Measurements from ENCODE around the gene LRSAM1. TPM values are rescaled to one million over a fixed set of nuclear protein-coding genes. Genes with fewer than 3 reads are reported as not detected.

Gene LRSAM1
- total and polyA plus RNA-seq, 9 of the 15 experiments (the other 6 are each of a cell fraction or from before 2014, with no cell fraction given): 0.07 to 16.2 (median 4.7) TPM

- TF ChIP-seq CTCF (IDR thresholded peaks at IDR 0.05 in 2 of 3, conservative IDR thresholded peaks at IDR 0.05 in 1 of 3; ENCODE audit: insufficient read depth in 2 of 3, low read depth in 1 of 3, low read length in 3 of 3) (no peak), ZBTB49 (CRISPR knock-in tag; IDR thresholded peaks at IDR 0.05; ENCODE audit: borderline replicate concordance) (no peak), ESRRB (CRISPR knock-in tag; IDR thresholded peaks at IDR 0.05; ENCODE audit: borderline replicate concordance) (no peak), ZNF586 (CRISPR knock-in tag; conservative IDR thresholded peaks at IDR 0.05) (no peak), ZKSCAN1 (IDR thresholded peaks at IDR 0.05; ENCODE audit: low read depth, low read length) (no peak), RBM22 (IDR thresholded peaks at IDR 0.05; ENCODE audit: low read depth, low read length, poor library complexity, severe bottlenecking) (no peak), SRSF9 (IDR thresholded peaks at IDR 0.05; ENCODE audit: borderline replicate concordance, low read depth, low read length) (no peak), ZNF41 (CRISPR knock-in tag; conservative IDR thresholded peaks at IDR 0.05) (no peak), POLR2AphosphoS5 (IDR thresholded peaks at IDR 0.05; ENCODE audit: control insufficient read depth, insufficient read depth, low read depth, low read length) (no peak), CBFA2T3 (IDR thresholded peaks at IDR 0.05) (peak; percentile 82), POLR2H (tag; IDR thresholded peaks at IDR 0.05; ENCODE audit: low read depth) (no peak), EP400 (IDR thresholded peaks at IDR 0.05) (no peak), BACH1 (tag; IDR thresholded peaks at IDR 0.05) (no peak), DPF2 (IDR thresholded peaks at IDR 0.05) (peak; percentile 87), HBP1 (CRISPR knock-in tag; IDR thresholded peaks at IDR 0.05) (no peak), ZNF354B (CRISPR knock-in tag; IDR thresholded peaks at IDR 0.05) (no peak), KDM1A (IDR thresholded peaks at IDR 0.05) (peak; percentile 90), MAFK (IDR thresholded peaks at IDR 0.05; ENCODE audit: low read length) (no peak), ZNF280B (CRISPR knock-in tag; IDR thresholded peaks at IDR 0.05) (no peak), GABPA (tag; conservative IDR thresholded peaks at IDR 0.05; ENCODE audit: low read depth) (no peak), KDM2B (CRISPR knock-in tag; IDR thresholded peaks at IDR 0.05) (no peak), NFE2L1 (tag; IDR thresholded peaks at IDR 0.05; ENCODE audit: borderline replicate concordance, low read depth) (no peak), ZNF347 (CRISPR knock-in tag; IDR thresholded peaks at IDR 0.05; ENCODE audit: low read depth) (no peak)
These were observed 88.1 kb downstream of the LRSAM1 start (continued) for GRCh38 chr9:127539259-127539981.

Measured in K562 (cell line).